ENCODE measurements around the gene RGPD6. TPM values are rescaled to one million over a fixed set of nuclear protein-coding genes. Genes with fewer than 3 reads are reported as not detected.
"Not testable (repeated sequence)": the region's sequence is repeated elsewhere in the genome, so short reads cannot be mapped to it uniquely, and the experiment has no call there.

RGPD6 gene
- total RNA-seq, result 10 to 100 TPM; 28.3 to 63.3 TPM

- DNase-seq; H3K27me3 ChIP-seq; intact Hi-C loops (cut with DNase I); H3K4me3 ChIP-seq; H3K9me3 ChIP-seq; H3K27ac ChIP-seq; H3K4me1 ChIP-seq; H3K36me3 ChIP-seq (replicated peaks in 1 of 2; ENCODE audit: insufficient read depth in 1 of 2, low read depth in 2 of 2): not testable (repeated sequence)
- WGBS, 2 donors, result no CpG with 5 or more reads among the region's 70 CpGs
- ATAC-seq, result peak; percentile 99
Observed at GRCh38 chr2:110576763-110577416, at the start of gene RGPD6. TSS of gene RGPD6 (minus strand) at chr2:110577222. CDS start at chr2:110577024, 198 bp downstream.

- intact Hi-C loops (cut with DNase I); H3K36me3 ChIP-seq (replicated peaks in 1 of 2; ENCODE audit: insufficient read depth in 1 of 2, low read depth in 2 of 2); H3K4me3 ChIP-seq; H3K9me3 ChIP-seq; DNase-seq; H3K27me3 ChIP-seq; H3K27ac ChIP-seq; H3K4me1 ChIP-seq; ATAC-seq: not testable (repeated sequence)
- 74 to 75% methylated on average over 1 to 2 of the region's 9 CpGs for WGBS, 2 donors
Observed at GRCh38 chr2:110619326-110619939, 42.4 kb upstream of the RGPD6 start.

DNA sequence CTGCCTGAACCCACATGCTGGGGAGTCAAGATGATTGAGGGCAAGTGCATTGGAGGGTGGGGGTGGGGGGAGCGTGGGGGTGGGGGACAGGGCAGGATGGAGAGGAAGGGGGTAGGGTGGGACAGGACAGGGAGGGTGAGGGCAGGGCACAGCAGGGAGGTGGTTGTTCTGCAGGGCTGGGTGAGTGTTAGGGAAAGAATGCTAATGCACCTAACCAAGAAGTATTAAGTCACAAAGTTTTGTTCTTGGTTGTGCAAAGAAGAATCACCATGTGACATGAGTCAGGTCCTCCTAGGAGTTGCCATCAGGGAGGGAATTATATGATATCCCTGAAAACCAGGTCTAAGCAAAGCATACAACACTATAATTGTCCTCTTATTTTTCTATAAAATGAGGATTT lies 36.9 kb upstream of the RGPD6 start:
- H3K4me1 ChIP-seq; H3K27me3 ChIP-seq; ATAC-seq; intact Hi-C loops (cut with DNase I); H3K27ac ChIP-seq; DNase-seq; H3K9me3 ChIP-seq; H3K36me3 ChIP-seq (replicated peaks in 1 of 2; ENCODE audit: insufficient read depth in 1 of 2, low read depth in 2 of 2); H3K4me3 ChIP-seq: not testable (repeated sequence)
- WGBS, 2 donors, result no CpG with 5 or more reads among the region's 1 CpG

DNA sequence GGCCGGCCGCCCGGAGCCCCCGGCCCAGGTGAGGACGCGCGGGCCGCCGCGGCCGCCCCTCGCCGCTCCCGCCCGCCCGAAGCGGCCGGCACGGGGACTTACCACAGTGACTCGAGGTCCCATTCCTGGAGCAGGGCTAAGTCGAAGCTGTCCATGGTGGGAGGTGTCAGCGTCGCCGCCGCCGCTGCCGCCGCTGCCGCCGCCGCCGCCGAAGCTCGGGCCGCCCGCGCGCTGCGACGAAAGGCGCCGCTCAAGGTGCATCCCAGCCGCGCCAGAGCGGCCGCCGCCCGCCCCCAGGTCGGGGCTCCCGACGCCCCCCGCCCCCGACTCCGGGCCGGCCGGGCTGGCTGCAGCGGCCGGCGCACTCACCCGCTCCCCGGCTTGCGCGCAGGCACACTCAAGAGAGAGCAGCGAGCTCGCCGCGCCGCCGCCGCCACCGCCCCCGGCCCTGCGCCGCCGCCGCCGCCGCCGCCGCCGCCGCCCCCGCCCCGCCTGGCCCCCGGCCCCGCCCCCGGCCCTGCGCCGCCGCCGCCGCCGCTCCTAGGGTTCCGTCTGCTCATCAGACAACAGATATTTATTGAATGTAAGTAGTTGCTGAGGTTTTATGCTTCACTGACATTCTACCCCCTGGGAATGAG lies 33.7 kb upstream of the RGPD6 start:
- H3K9me3 ChIP-seq; intact Hi-C loops (cut with DNase I); H3K4me3 ChIP-seq; H3K27ac ChIP-seq; H3K4me1 ChIP-seq; H3K27me3 ChIP-seq; H3K36me3 ChIP-seq (replicated peaks in 1 of 2; ENCODE audit: insufficient read depth in 1 of 2, low read depth in 2 of 2): not testable (repeated sequence)
- WGBS, 2 donors, result no CpG with 5 or more reads among the region's 94 CpGs
- DNase-seq (peak in 1 of 4 donors; percentile 23), ATAC-seq (peak; percentile 72)

DNA sequence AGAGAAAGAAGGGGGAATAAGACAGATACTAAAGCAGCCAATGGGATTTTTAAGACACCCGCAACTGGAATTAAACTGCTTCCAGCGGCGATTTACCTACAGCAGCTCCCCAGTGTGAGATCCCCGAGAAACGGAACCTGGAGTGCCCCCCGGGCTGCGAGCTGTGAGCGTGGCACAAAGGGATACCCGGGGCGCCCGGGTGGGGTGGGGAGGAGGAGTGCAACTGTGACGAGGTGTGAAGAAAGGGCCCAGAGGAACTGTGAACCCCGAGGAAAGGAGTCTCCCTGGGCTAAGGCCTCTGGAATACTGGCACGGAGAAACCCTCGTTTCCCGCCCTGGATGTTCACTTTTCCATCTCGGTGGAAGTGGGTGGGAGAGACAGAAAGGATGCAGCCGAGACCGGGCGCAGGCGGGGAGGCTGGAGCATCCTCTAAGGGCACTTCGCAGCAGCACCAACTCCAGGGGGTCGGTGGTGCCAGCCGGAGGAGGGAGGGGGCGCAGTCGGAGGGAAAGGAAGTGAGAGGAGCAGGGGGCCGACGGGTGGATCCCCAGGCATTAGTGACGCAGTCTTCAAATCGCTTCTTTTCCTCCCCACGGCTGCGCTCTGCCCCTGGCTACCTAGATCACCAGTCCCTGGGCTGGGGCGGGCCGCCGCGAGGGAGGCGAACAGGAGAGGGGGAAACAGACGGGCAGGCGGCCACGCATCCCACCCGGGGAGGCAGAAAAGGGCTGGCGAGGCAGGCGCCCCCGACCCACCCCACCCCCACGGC lies 33.0 kb upstream of the RGPD6 start:
- H3K36me3 ChIP-seq (replicated peaks in 1 of 2; ENCODE audit: insufficient read depth in 1 of 2, low read depth in 2 of 2); H3K27ac ChIP-seq; H3K27me3 ChIP-seq; H3K4me3 ChIP-seq; H3K4me1 ChIP-seq; intact Hi-C loops (cut with DNase I); DNase-seq; H3K9me3 ChIP-seq: not testable (repeated sequence)
- 7% methylated on average over 3 of the region's 45 CpGs; no CpG with 5 or more reads in 1 of the 2 donors for WGBS, 2 donors
- peak; percentile 43 for ATAC-seq

DNA sequence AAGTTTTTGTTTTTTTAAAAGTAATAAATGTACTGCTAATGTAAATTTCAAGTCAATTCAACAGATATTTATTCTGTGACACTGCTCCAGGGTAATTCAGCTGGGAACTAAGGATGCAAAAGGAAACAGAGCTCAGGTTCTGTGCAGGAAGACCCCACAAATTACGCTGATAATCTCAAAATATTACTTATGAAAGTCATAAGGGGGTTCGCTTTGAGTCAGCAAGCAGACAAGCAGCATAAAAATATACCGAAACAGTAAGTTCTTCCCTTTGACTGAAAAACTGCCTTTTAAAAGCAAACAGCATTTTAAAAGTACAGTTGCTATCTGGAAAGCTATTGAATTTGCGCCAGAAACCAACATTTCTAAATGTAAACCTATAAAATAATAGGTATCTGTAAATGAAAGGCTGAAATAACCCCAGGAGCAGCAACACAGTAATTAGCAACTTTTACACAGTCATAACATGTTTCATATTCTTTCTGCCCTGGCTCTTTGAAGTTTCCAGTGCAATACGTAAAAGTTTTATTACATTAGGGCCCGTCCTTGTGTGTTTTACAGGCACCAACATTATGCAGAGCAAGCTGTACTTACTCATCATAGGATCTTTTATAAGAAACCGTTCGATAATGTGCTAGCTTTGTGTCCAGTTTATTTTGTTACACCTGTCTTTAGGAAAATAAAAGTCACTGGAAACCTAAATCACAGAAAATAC lies 31.9 kb upstream of the RGPD6 start:
- H3K9me3 ChIP-seq; ATAC-seq; H3K27ac ChIP-seq; H3K27me3 ChIP-seq; H3K36me3 ChIP-seq (replicated peaks in 1 of 2; ENCODE audit: insufficient read depth in 1 of 2, low read depth in 2 of 2); H3K4me3 ChIP-seq; DNase-seq; H3K4me1 ChIP-seq; intact Hi-C loops (cut with DNase I): not testable (repeated sequence)
- no CpG with 5 or more reads among the region's 8 CpGs for WGBS, 2 donors

GRCh38 chr2:110605057-110605456 lies 28.0 kb upstream of the RGPD6 start:
- H3K27me3 ChIP-seq; intact Hi-C loops (cut with DNase I); H3K4me3 ChIP-seq; H3K36me3 ChIP-seq (replicated peaks in 1 of 2; ENCODE audit: insufficient read depth in 1 of 2, low read depth in 2 of 2); ATAC-seq; H3K4me1 ChIP-seq; H3K9me3 ChIP-seq; H3K27ac ChIP-seq: not testable (repeated sequence)
- WGBS, 2 donors, result 62 to 76% methylated on average over 4 to 6 of the region's 12 CpGs
- DNase-seq, result peak in 1 of 4 donors; percentile 5

DNA sequence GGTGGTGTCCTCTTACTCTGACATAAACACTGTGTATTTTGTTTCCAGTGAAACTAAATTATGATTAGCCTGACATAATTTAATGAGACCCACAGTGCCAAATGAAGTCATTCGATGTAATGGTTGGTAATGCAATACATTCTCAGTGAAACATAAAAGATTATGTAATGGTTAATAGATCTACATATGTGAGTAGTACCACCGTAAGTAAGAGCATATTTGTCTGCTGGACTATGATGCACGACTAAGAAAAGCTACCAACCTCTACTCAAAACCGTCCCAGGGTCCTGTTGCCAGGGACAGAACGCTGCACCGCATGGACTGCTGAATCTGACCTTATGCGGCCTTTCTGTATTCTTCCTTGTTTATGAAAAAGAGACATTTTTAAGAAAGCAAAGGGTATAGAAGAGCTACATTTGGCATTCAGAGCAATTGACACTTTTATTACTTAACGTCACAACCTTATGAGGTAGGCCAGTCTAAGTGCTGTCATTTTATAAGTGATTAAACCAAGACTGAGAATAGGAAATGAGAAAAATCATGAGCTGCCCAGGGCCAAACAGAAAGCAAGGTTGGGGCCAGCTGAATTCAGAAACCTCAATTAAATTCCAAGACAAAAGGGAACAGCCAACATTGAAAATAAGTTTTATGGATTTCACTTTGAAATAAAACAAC lies 27.0 kb upstream of the RGPD6 start:
- not testable (repeated sequence) for H3K9me3 ChIP-seq
- WGBS, 2 donors, result 83% methylated on average over 1 of the region's 8 CpGs; no CpG with 5 or more reads in 1 of the 2 donors

DNA sequence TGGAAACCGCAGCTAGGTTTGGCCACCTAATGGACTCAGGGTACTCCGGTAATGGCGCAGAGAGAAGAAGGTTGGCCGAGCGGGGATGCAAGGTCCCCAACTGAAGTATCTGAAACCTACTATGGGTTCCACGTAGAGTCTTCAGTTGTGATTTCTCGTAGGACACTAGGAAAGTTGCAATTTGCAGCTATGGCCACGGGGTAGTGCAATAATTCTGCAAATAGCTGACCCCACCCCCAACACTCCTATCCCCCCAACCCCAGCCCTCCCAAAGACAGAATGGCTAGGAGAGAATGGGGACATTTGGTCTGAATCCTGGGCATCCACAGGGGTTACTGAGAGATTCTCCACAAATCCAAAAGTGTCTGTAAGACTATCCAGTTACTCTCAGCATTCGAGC lies 25.1 kb upstream of the RGPD6 start:
- intact Hi-C loops (cut with DNase I); DNase-seq; H3K36me3 ChIP-seq (replicated peaks in 1 of 2; ENCODE audit: insufficient read depth in 1 of 2, low read depth in 2 of 2); H3K9me3 ChIP-seq; ATAC-seq; H3K27ac ChIP-seq; H3K27me3 ChIP-seq; H3K4me3 ChIP-seq; H3K4me1 ChIP-seq: not testable (repeated sequence)
- WGBS, 2 donors, result 85 to 100% methylated on average over 4 to 5 of the region's 9 CpGs

More for the DNA sequence above, 27.0 kb upstream of the RGPD6 start:
- H3K4me1 ChIP-seq; ATAC-seq; H3K4me3 ChIP-seq; H3K27me3 ChIP-seq; H3K36me3 ChIP-seq (replicated peaks in 1 of 2; ENCODE audit: insufficient read depth in 1 of 2, low read depth in 2 of 2); intact Hi-C loops (cut with DNase I); DNase-seq; H3K27ac ChIP-seq: not testable (repeated sequence)

- H3K9me3 ChIP-seq; H3K27me3 ChIP-seq; H3K4me3 ChIP-seq; H3K27ac ChIP-seq; H3K4me1 ChIP-seq; DNase-seq; H3K36me3 ChIP-seq (replicated peaks in 1 of 2; ENCODE audit: insufficient read depth in 1 of 2, low read depth in 2 of 2); intact Hi-C loops (cut with DNase I); ATAC-seq: not testable (repeated sequence)
- WGBS, 2 donors, result no CpG with 5 or more reads among the region's 2 CpGs
Observed at GRCh38 chr2:110591973-110592372, 15.0 kb upstream of the RGPD6 start.
